HL-60/S4 treated with phorbol 12-myristate 13-acetate at 8.2 ng/mL for 4 days and 3 days (cell line): ENCODE data around the gene XKR7.

Source experiments
- in situ Hi-C: fragments of 300-500 bp; cut with MboI; formaldehyde crosslinking; loops from 2 replicates; pipeline ENCODE4 v1.15.0; 2022; ENCODE audit warnings: low sequenced_read_pairs

XKR7 gene

GRCh38 chr20:32036252-32036651, 68.3 kb downstream of the XKR7 start:
- in situ Hi-C loops: loop anchor here (10.0 kb wide), 1 partner anchor 59 kb away; no protein-coding TSS in a partner anchor

- in situ Hi-C loops: loop anchor here (10.0 kb wide), 1 partner anchor 58 kb away; no protein-coding TSS in a partner anchor
These were observed 69.0 kb downstream of the XKR7 start for GRCh38 chr20:32036716-32037485.

- in situ Hi-C loops: loop anchor here (10.0 kb wide), 1 partner anchor 57 kb away; no protein-coding TSS in a partner anchor
These were observed 70.0 kb downstream of the XKR7 start for GRCh38 chr20:32037929-32038328.

GRCh38 chr20:32040142-32040953, 72.4 kb downstream of the XKR7 start:
- in situ Hi-C loops: no loop called here

- in situ Hi-C loops: no loop called here
These were observed 78.0 kb downstream of the XKR7 start for GRCh38 chr20:32045999-32046398.

GRCh38 chr20:32050324-32050841, 82.4 kb downstream of the XKR7 start:
- in situ Hi-C loops: no loop called here

- in situ Hi-C loops: no loop called here
These were observed 83.1 kb downstream of the XKR7 start for GRCh38 chr20:32050851-32051556.

GRCh38 chr20:32051720-32052089, 83.8 kb downstream of the XKR7 start:
- in situ Hi-C loops: no loop called here

- in situ Hi-C loops: no loop called here
These were observed 84.3 kb downstream of the XKR7 start, which contains the start of gene HCK for GRCh38 chr20:32052090-32052777. TSS of gene HCK (plus strand) at chr20:32052242.

- in situ Hi-C loops: no loop called here
These were observed 84.9 kb downstream of the XKR7 start for GRCh38 chr20:32052778-32053362.
